Motor neuron (in vitro differentiated cells): Measurements from ENCODE around the gene PPP1R16B. TPM values are rescaled to one million over a fixed set of nuclear protein-coding genes. Genes with fewer than 3 reads are reported as not detected.

Source experiments
- ATAC-seq, 8 experiments: fragments of 200-7000 bp; cut with Tn5 transposase; replicated peaks in 6 of 8; 2 replicates each; pipeline ENCODE4 v1.8.0; 2021; ENCODE audit warnings: mild to moderate bottlenecking in 8 of 8, moderate library complexity in 8 of 8
- H3K27ac ChIP-seq, 2 donors: fragments of 250-450 bp; sonication (Bioruptor Pico); 2 replicates each; pipeline ENCODE4 v1.9.0; 2021; ENCODE audit warnings: antibody characterized with exemption in 2 of 2, mild to moderate bottlenecking in 2 of 2, moderate library complexity in 1 of 2
- H3K4me1 ChIP-seq, 2 donors: fragments of 250-450 bp; sonication (Bioruptor Pico); replicated peaks in 1 of 2; 2 replicates each; pipeline ENCODE4 v1.6.1; 2021; ENCODE audit warnings: antibody characterized with exemption in 2 of 2, mild to moderate bottlenecking in 2 of 2, moderate library complexity in 1 of 2
- H3K4me3 ChIP-seq, 5 donors: fragments of 250-450 bp; sonication (Bioruptor Pico); 2 replicates each; pipeline ENCODE4 v1.9.0; 2021; ENCODE audit warnings: antibody characterized with exemption in 5 of 5, mild to moderate bottlenecking in 5 of 5, moderate library complexity in 4 of 5
- WGBS, 10 experiments: fragments of 450-650 bp; shearing (Covaris generic); methylation state at CpG; one replicate each; pipeline ENCODE4 v1.0.0; 2022; 5-methylcytosine and 5-hydroxymethylcytosine counted together
- in situ Hi-C, 9 experiments: fragments of 400-800 bp; cut with MboI; loops; one replicate each; pipeline ENCODE4 v1.15.0; 2021; ENCODE audit warnings: low sequenced_read_pairs in 9 of 9, low pct_unique_long_range_greater_than_20kb in 2 of 9; ENCODE audit not compliant: unreplicated experiment in 9 of 9
- total RNA-seq, 8 experiments: library from RNA; unstranded; fragments of 300-600 nt; gene quantifications; 2 replicates each; pipeline versions ENCODE4 v1.2.3 to v1.2.4, GENCODE V29; 2022

The PPP1R16B gene
- total RNA-seq, 8 experiments from 2014 or later = 0.14 to 3.7 (median 2.6) TPM

DNA sequence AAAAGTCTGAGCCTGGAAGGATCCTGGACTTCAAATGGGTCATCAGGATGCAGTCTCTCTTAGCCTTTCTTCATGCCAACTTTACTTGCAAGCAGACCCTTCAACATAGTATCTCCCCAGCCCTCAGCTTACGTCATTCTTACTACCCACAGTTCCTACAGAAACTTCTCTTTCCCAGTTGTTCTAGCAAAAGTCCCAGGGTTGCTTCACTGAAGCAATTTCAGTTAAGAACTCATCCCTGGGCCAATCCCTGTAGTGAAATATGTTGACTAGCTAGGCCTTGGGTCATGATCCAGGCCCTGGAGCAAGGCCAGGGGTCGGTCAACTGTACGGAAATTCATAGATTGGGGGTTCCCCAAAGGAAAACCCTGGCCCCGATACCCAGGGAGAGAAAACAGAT is 112.2 kb downstream of the PPP1R16B start:
- Histone ChIP-seq H3K4me3 (no peak overlapping the region), H3K27ac (no peak overlapping the region), H3K4me1 (no peaks in the 10 kb centered on the region)
- ATAC-seq = no peak
- 20 to 100% (median 91%) methylated on average over 1 to 4 of the region's 4 CpGs; no CpG with 5 or more reads in 5 of the 10 experiments for WGBS, 10 experiments
- in situ Hi-C loops = loop anchor here in 1 of 9 experiments (25.0 kb wide), 1 partner anchor 120 kb away; no protein-coding TSS in a partner anchor

DNA sequence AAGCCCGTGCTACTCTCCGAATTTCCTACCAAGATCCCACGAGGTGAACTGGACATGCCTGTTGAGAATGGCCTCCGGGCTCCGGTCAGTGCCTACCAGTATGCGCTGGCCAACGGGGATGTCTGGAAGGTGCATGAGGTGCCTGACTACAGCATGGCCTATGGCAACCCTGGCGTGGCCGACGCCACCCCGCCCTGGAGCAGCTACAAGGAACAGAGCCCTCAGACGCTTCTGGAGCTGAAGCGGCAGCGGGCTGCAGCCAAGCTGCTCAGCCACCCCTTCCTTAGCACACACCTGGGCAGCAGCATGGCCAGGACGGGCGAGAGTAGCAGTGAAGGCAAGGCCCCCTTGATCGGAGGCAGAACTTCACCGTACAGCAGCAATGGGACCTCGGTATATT is 112.7 kb downstream of the PPP1R16B start:
- Histone ChIP-seq H3K27ac (no peak overlapping the region), H3K4me1 (no peaks in the 10 kb centered on the region), H3K4me3 (no peak overlapping the region)
- ATAC-seq = no peak
- in situ Hi-C loops = loop anchor here in 1 of 9 experiments (25.0 kb wide), 1 partner anchor 119 kb away; no protein-coding TSS in a partner anchor
- WGBS, 10 experiments = 54 to 100% (median 95%) methylated on average over 1 to 8 of the region's 19 CpGs; no CpG with 5 or more reads in 4 of the 10 experiments

DNA sequence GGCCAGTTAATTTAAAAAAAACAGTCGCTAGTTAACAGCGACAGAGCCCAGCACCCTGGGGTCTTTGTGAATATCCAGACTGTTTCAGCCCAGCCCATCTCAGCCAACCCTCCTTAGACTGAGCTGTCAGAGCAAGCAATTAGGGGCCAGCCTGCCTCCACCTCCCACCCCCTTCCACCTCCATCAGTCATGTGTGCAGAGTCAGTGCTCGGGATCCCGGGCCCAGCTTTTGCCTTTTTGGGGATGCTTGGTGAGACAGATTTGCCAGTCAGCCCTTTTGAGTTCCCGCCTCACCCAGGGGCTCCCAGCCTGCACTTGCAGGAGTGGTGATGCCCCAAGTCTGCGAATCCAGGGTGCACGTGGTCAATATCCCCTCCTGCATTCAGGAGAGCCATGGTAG is 114.2 kb downstream of the PPP1R16B start:
- in situ Hi-C loops = loop anchor here in 1 of 9 experiments (25.0 kb wide), 1 partner anchor 118 kb away; no protein-coding TSS in a partner anchor
- Histone ChIP-seq H3K4me1 (no peaks in the 10 kb centered on the region), H3K4me3 (no peak overlapping the region), H3K27ac (no peak overlapping the region)
- ATAC-seq = no peak
- 0 to 57% (median 20%) methylated on average over 1 to 3 of the region's 7 CpGs; no CpG with 5 or more reads in 3 of the 10 experiments for WGBS, 10 experiments

DNA sequence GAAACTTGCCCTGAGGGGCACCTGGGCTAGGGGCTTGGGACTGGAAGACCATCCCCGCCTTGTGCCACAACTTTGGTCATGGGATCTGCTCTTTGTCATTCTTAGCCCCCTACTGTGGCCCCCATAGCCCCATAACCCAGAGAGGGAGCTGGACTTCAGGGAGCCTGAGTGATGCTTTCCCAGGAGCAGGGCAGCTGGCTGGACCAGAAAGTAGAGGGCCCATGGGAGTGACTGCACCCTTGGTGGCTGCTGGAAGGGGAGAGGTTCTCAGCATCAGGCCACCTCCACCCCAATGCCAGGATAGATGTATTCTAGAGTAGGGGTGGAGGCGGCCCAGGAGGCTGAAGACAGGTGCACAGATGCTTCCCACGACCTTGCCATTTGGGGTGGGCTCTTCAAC is 114.9 kb downstream of the PPP1R16B start:
- WGBS, 10 experiments = 20 to 100% (median 86%) methylated on average over 1 to 2 of the region's 3 CpGs; no CpG with 5 or more reads in 6 of the 10 experiments
- ATAC-seq = no peak
- H3K27ac ChIP-seq = no peak overlapping the region
- H3K4me1 ChIP-seq = no peaks in the 10 kb centered on the region
- in situ Hi-C loops = loop anchor here in 1 of 9 experiments (25.0 kb wide), 1 partner anchor 117 kb away; no protein-coding TSS in a partner anchor
- no peak overlapping the region for H3K4me3 ChIP-seq

DNA sequence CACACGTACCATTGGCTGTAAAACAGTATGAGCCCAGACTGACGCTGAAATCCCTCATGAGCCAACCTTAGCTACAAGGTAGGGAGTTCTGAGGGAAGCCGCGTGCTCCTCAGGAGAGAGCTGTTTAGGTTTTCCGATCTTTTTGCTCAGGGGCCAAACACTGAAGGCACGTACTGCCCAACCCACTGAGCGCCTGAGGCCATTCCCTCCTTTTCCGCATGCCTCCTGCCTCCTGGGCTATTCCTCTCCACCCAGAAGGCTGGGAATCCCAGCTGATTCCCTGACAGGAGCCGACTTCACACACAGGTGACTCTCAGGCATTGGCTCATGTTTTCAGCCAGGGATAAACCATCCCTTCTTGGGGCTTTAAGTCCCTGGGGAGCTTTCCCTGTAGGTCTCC is 115.4 kb downstream of the PPP1R16B start:
- no peaks in the 10 kb centered on the region for H3K4me1 ChIP-seq
- in situ Hi-C loops = loop anchor here in 1 of 9 experiments (25.0 kb wide), 1 partner anchor 116 kb away; no protein-coding TSS in a partner anchor
- H3K27ac ChIP-seq = no peak overlapping the region
- ATAC-seq = no peak
- no peak overlapping the region for H3K4me3 ChIP-seq
- 7 to 100% (median 85%) methylated on average over 1 to 6 of the region's 9 CpGs; no CpG with 5 or more reads in 3 of the 10 experiments for WGBS, 10 experiments

DNA sequence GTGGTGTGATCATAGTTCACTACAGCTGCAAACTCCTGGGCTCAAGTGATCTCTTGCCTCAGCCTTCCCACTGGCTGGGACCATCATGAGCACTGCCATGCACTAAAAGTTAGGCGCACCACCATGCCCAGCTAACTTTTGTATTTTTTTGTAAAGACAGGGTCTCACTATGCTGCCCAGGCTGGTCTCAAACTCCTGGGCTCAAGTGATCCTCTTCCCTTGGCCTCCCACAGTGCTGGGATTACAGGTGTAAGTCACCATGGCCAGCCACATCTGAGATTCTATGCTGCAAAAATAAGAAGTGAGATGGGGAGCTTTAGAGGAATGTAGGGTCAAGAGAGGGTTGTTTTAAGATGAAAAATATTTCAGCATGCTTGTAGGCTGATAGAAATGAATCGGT is 119.2 kb downstream of the PPP1R16B start:
- Histone ChIP-seq H3K4me3 (no peak overlapping the region), H3K27ac (no peak overlapping the region), H3K4me1 (no peaks in the 10 kb centered on the region)
- no peak for ATAC-seq
- in situ Hi-C loops = loop anchor here in 1 of 9 experiments (25.0 kb wide), 1 partner anchor 113 kb away; no protein-coding TSS in a partner anchor
- 67 to 100% (median 100%) methylated on average over 1 to 2 of the region's 2 CpGs; no CpG with 5 or more reads in 3 of the 10 experiments for WGBS, 10 experiments

DNA sequence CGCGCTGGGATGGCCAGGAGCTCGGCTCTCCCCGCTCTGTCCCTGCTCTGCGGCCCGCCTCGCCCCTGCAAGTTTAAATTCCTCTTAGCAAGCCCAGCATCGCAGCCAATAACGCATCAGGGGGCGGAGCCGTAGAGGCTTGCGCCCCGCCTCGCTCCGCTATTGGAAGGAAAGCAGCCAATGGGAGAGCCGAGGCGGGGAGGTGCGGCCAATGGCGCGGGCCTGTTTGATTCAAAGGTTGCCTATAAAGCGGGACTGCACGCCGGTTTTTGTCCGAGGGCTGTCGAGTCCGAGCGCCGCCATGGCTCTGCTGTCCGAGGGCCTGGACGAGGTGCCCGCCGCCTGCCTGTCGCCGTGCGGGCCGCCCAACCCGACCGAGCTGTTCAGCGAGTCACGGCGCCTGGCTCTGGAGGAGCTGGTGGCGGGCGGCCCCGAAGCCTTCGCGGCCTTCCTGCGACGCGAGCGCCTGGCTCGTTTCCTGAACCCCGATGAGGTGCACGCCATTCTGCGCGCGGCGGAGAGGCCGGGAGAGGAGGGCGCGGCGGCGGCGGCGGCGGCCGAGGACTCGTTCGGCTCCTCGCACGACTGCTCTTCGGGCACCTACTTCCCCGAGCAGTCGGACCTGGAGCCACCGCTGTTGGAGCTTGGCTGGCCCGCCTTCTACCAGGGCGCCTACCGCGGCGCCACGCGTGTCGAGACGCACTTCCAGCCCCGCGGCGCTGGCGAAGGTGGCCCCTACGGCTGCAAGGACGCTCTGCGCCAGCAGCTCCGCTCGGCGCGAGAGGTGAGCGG is 120.8 kb downstream of the PPP1R16B start, which contains the start of gene FAM83D:
Gene FAM83D (plus strand): TSS at position 276 of the 792 bp plus-strand sequence. CDS start 26 bp downstream, at position 302.
- Histone ChIP-seq H3K4me1 (no peaks in the 10 kb centered on the region), H3K27ac (no peak within 1 kb of the TSS), H3K4me3 (peak within 1 kb of the TSS; percentile 44 to 60 (median 56))
- peak; percentile 95 to 98 (median 97) for ATAC-seq
- WGBS, 10 experiments = 0 to 20% (median 2%) methylated on average over 1 to 13 of the region's 95 CpGs; no CpG with 5 or more reads in 3 of the 10 experiments
- in situ Hi-C loops = no loop called here

DNA sequence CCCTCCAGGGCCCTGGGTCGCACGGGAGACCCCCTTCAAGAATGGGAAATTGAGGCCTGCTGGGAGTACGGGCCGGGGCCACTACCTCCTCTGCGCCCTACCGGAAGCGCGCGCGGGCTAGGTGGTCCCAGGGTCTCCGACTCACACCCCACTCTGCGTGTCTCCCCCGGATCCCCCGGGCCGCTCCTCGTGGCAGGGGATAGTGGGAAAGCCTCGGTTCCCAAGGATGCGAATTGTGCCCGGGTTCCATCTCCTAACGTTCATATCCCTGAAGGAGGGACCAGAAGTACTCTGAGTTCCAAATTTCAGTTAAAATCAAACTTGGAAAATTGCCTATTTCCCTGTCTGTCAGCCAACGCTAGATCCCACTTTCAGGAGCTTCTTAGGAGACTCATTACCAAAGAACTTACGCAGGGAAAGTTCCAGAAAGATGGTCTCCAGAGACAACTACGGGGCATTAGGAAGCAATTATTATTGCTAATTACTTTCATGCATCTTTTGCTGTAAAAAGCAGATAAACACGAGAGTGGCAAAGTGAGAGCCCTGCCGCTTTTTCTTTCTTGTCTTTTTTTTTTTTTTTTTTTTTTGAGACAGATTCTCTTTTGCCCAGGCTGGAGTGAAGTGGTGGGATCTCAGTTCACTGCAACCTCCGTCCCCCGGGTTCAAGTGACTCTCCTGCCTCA is 121.6 kb downstream of the PPP1R16B start:
- 0 to 37% (median 14%) methylated on average over 2 to 15 of the region's 27 CpGs for WGBS, 10 experiments
- in situ Hi-C loops = no loop called here

DNA sequence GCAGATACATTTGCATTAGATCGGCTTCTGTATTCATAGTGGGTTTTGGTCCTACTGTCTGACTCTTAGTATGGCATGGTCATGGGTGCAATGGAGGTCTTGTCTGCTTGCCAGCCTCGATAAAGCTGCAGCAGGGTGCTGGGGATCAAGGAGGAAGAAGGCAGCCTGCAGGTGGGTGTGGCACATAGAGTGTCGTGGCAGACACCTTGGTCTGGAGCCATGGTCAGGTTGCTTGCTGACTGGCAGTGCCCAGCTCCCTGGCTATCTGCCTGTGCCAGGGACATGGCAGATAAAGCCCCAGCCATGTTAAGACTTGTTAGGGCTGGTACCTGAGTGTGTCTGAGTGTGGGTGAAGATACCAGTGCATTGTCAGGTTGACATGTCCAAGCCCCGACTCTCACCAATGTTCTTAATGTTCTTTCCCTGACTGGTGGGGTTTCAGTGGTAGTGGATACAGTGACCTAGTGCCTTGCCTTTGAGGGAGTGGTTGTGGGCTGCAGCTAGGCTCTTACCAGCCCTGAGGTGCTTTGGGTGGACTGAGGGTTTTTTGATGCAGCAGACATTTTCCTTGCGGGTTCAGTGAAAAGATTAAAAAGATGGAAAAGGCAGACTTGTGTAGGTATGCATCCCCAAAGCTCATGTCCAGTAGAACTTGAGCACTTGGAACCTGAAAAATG is 122.5 kb downstream of the PPP1R16B start:
- no peak for ATAC-seq
- peak overlapping the region in 1 of 5 donors; percentile 60 for H3K4me3 ChIP-seq
- in situ Hi-C loops = no loop called here
- H3K27ac ChIP-seq = no peak overlapping the region
- WGBS, 10 experiments = 50 to 100% (median 77%) methylated on average over 1 to 5 of the region's 5 CpGs; no CpG with 5 or more reads in 3 of the 10 experiments
- H3K4me1 ChIP-seq = no peaks in the 10 kb centered on the region

More for the DNA sequence above, 121.6 kb downstream of the PPP1R16B start:
- no peak for ATAC-seq
- no peaks in the 10 kb centered on the region for H3K4me1 ChIP-seq
- H3K27ac ChIP-seq = no peak overlapping the region
- H3K4me3 ChIP-seq = peak overlapping the region; percentile 44 to 60 (median 56)

DNA sequence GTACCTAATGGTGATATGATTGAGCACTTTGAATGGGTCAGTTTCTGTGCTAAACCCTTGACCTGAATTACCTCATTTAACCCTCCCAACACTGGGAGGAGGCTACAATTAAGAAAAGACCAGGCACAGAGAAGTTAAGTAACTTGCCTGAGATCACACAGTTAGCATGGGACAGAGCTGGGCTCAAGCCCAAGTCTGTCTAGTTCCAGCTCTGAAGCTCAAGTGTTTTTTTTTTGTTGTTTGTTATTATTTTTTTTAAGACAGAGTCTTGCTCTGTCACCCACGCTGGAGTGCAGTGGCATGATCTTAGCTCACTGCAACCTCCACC is 124.7 kb downstream of the PPP1R16B start:
- Histone ChIP-seq H3K27ac (no peak overlapping the region), H3K4me1 (no peaks in the 10 kb centered on the region), H3K4me3 (no peak overlapping the region)
- whole genome bisulfite sequencing, 10 experiments = 80 to 100% (median 100%) methylated on average over 1 of the region's 1 CpG; no CpG with 5 or more reads in 5 of the 10 experiments
- in situ Hi-C loops = no loop called here
- no peak for ATAC-seq

DNA sequence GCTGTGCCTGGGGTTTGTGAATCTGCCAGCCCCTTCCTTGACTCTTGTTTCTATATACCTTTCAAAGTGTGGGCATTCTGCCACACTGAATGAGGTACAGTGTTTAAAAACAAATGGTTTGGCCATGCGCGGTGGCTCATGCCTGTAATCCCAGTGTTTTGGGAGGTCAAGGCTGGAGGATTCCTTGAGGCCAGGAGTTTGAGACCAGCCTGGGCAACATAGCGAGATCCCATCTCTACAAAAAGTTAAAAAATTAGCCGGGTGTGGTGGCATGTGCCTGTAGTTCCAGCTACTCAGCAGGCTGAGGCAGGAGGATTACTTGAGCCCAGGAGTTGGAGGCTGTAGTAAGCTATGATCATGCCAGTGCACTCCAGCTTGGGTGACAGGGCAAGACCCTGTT is 126.5 kb downstream of the PPP1R16B start:
- no peak for ATAC-seq
- in situ Hi-C loops = no loop called here
- Histone ChIP-seq H3K4me3 (no peak overlapping the region), H3K27ac (no peak overlapping the region), H3K4me1 (no peaks in the 10 kb centered on the region)
- 89 to 100% (median 97%) methylated on average over 1 to 4 of the region's 4 CpGs; no CpG with 5 or more reads in 4 of the 10 experiments for WGBS, 10 experiments

DNA sequence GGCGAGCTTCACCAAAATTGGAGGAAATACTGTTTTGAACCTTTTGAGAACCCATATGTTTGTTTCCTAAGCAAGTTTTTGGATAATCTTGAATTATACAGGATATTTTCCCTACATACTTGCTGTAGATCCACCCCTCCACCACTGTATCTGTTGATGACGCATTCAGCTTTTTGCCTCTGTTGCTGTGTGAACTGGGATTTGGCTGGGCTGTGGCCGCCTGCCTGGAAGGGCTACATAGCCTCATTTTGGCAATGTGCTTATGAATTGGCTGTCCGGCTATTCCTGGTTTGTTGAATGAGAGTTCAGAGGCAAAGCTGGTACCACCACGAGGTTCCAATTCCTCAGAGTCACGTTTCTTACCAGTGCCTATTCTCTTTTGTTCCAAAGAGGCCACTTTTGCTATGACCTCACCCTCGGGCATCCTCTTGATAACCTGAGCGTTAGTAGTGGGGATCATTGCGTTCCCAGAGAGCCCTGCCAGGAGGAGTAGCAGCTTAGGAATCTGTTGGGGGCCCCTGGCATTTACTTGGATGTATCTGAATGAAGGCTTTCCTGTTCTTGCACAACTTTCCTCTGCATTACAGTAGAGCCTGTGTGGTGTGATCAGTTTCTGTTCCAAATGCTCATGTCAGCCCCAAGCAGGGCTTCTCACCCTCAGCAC is 127.1 kb downstream of the PPP1R16B start:
- H3K27ac ChIP-seq = no peak overlapping the region
- WGBS, 10 experiments = 79 to 100% (median 89%) methylated on average over 2 to 9 of the region's 9 CpGs; no CpG with 5 or more reads in 3 of the 10 experiments
- H3K4me3 ChIP-seq = no peak overlapping the region
- no peak for ATAC-seq
- no peaks in the 10 kb centered on the region for H3K4me1 ChIP-seq
- in situ Hi-C loops = no loop called here
